IMR-90 (cell line): ENCODE data around the gene BDH1. TPM values are rescaled to one million over a fixed set of nuclear protein-coding genes. Genes with fewer than 3 reads are reported as not detected.

ENCODE experiments used
- ATAC-seq: fragments of 200-7000 bp; cut with Tn5 transposase; 2 replicates; pipeline ENCODE4 v1.9.1; 2020; ENCODE audit warnings: low read depth, mild to moderate bottlenecking, moderate library complexity
- BruUV-seq: library from RNA; stranded (reverse); fragments of 400-500 nt; replicated peaks from 2 replicates; lab custom pipeline; 2021; lab: Mats Ljungman, UMichigan
- CTCF ChIA-PET: fragments of 300-600 bp; formaldehyde crosslinking; extraction: SDS; loops from one replicate; lab custom pipeline; 2021; ENCODE audit warnings: antibody characterized with exemption; lab: Yijun Ruan, JAX
- POLR2A ChIA-PET: fragments of 300-600 bp; sonication (Branson Sonifier 250); formaldehyde crosslinking; loops from one replicate; lab custom pipeline; 2022; ENCODE audit warnings: antibody characterized with exemption; ENCODE audit not compliant: unreplicated experiment; lab: Charles Lee
- DNase-seq: peaks from one replicate; pipeline ENCODE4 v3.0.0; 2013
- H2AFZ ChIP-seq: replicated peaks from 2 replicates; pipeline ENCODE3; 2013; ENCODE audit warnings: low read length, mild to moderate bottlenecking; ENCODE audit not compliant: poor library complexity
- H2AK5ac ChIP-seq: 2 replicates; pipeline ENCODE4 v1.6.1; 2013; ENCODE audit warnings: low read depth, low read length, inconsistent platforms
- H2AK9ac ChIP-seq: replicated peaks from 2 replicates; pipeline ENCODE3; 2013; ENCODE audit warnings: mild to moderate bottlenecking, low read depth, low read length, moderate library complexity; ENCODE audit not compliant: poor library complexity
- H2BK120ac ChIP-seq: 2 replicates; pipeline ENCODE4 v1.6.1; 2013; ENCODE audit warnings: low read depth, low read length, inconsistent platforms
- H2BK15ac ChIP-seq: 3 replicates; pipeline ENCODE4 v1.6.1; 2013; ENCODE audit warnings: low read depth, low read length, inconsistent platforms
- H2BK20ac ChIP-seq: 2 replicates; pipeline ENCODE4 v1.6.1; 2013; ENCODE audit warnings: low read depth, mild to moderate bottlenecking, inconsistent platforms, low read length, moderate library complexity
- H2BK5ac ChIP-seq: 2 replicates; pipeline ENCODE4 v1.6.1; 2013; ENCODE audit warnings: mild to moderate bottlenecking, low read depth, low read length, inconsistent platforms; ENCODE audit not compliant: poor library complexity, severe bottlenecking
- H3K14ac ChIP-seq: replicated peaks from 2 replicates; pipeline ENCODE4 v1.6.1; 2013; ENCODE audit warnings: low read depth, low read length, inconsistent platforms
- H3K18ac ChIP-seq: 2 replicates; pipeline ENCODE4 v1.6.1; 2013; ENCODE audit warnings: low read depth, low read length, control low read depth
- H3K23ac ChIP-seq: 2 replicates; pipeline ENCODE4 v1.6.1; 2013; ENCODE audit warnings: low read depth, low read length, inconsistent platforms
- H3K27ac ChIP-seq: 2 replicates; pipeline ENCODE4 v1.5.1; 2013; ENCODE audit warnings: mild to moderate bottlenecking, control low read depth, low read length; ENCODE audit not compliant: insufficient read depth
- H3K27me3 ChIP-seq: 2 replicates; pipeline ENCODE4 v1.6.1; 2013; ENCODE audit warnings: low read length; ENCODE audit not compliant: control insufficient read depth, insufficient read depth
- H3K36me3 ChIP-seq: 2 replicates; pipeline ENCODE4 v1.6.1; 2013; ENCODE audit warnings: low read length, mixed read lengths; ENCODE audit not compliant: control insufficient read depth, insufficient read depth
- H3K4ac ChIP-seq: 2 replicates; pipeline ENCODE4 v1.6.1; 2013; ENCODE audit warnings: low read depth, low read length, inconsistent platforms
- H3K4me1 ChIP-seq: 2 replicates; pipeline ENCODE4 v1.6.1; 2013; ENCODE audit warnings: low read length, mixed read lengths; ENCODE audit not compliant: control insufficient read depth, insufficient read depth
- H3K4me2 ChIP-seq: 2 replicates; pipeline ENCODE4 v1.6.1; 2013; ENCODE audit warnings: low read depth, mild to moderate bottlenecking, control low read depth, low read length, moderate library complexity
- H3K4me3 ChIP-seq: 2 replicates; pipeline ENCODE4 v1.5.1; 2013; ENCODE audit warnings: low read depth, mild to moderate bottlenecking, control low read depth, low read length, moderate library complexity; ENCODE audit not compliant: insufficient read depth
- H3K56ac ChIP-seq: 2 replicates; pipeline ENCODE4 v1.6.1; 2013; ENCODE audit warnings: low read length, inconsistent platforms; ENCODE audit not compliant: insufficient read depth; ENCODE audit errors: extremely low read depth
- H3K79me1 ChIP-seq, 2 experiments: 2 replicates each; pipeline ENCODE4 v1.6.1; 2013; ENCODE audit warnings: low read length in 2 of 2, inconsistent platforms in 1 of 2, low read depth in 1 of 2
- H3K9ac ChIP-seq: 2 replicates; pipeline ENCODE4 v1.6.1; 2013; ENCODE audit warnings: low read depth, low read length, control low read depth
- H3K9me1 ChIP-seq: 2 replicates; pipeline ENCODE4 v1.6.1; 2013; ENCODE audit warnings: low read length, inconsistent platforms; ENCODE audit not compliant: insufficient read depth
- H3K9me3 ChIP-seq: 2 replicates; pipeline ENCODE4 v1.6.1; 2013; ENCODE audit warnings: low read length; ENCODE audit not compliant: control insufficient read depth, insufficient read depth
- H4K20me1 ChIP-seq: 2 replicates; pipeline ENCODE4 v1.6.1; 2013; ENCODE audit warnings: low read length, inconsistent platforms; ENCODE audit not compliant: insufficient read depth
- H4K5ac ChIP-seq: 2 replicates; pipeline ENCODE4 v1.6.1; 2013; ENCODE audit warnings: mild to moderate bottlenecking, low read depth, low read length, control low read depth
- H4K8ac ChIP-seq, 2 experiments: 2 replicates each; pipeline ENCODE4 v1.6.1; 2013; ENCODE audit warnings: low read depth in 2 of 2, low read length in 2 of 2, control low read depth in 1 of 2, inconsistent platforms in 1 of 2
- H4K91ac ChIP-seq: 2 replicates; pipeline ENCODE4 v1.6.1; 2013; ENCODE audit warnings: low read depth, low read length, inconsistent platforms; ENCODE audit not compliant: insufficient read depth
- BHLHE40 ChIP-seq: fragments of 150-350 bp; IDR thresholded peaks from 2 replicates; pipeline ENCODE4 v1.6.1; 2016; ENCODE audit warnings: mild to moderate bottlenecking, low read depth, low read length
- CHD1 ChIP-seq: IDR thresholded peaks from 2 replicates; pipeline ENCODE4 v1.6.1; 2012; ENCODE audit warnings: low read depth, low read length, improper control_type of control experiment
- CTCF ChIP-seq: conservative IDR thresholded peaks from 2 replicates; pipeline ENCODE4 v1.5.1; 2012; ENCODE audit warnings: mild to moderate bottlenecking, low read depth, low read length, improper control_type of control experiment
- FOS ChIP-seq: fragments of 150-350 bp; IDR thresholded peaks from 2 replicates; pipeline ENCODE4 v1.6.1; 2016; ENCODE audit warnings: low read depth, low read length
- MAZ ChIP-seq: IDR thresholded peaks from 2 replicates; pipeline ENCODE4 v1.6.1; 2012; ENCODE audit warnings: low read depth, mild to moderate bottlenecking, low read length, improper control_type of control experiment, moderate library complexity, borderline replicate concordance
- MXI1 ChIP-seq: IDR thresholded peaks from 2 replicates; pipeline ENCODE4 v1.6.1; 2012; ENCODE audit warnings: low read depth, mild to moderate bottlenecking, low read length, moderate library complexity, borderline replicate concordance
- NFE2L2 ChIP-seq: fragments of 150-350 bp; IDR thresholded peaks from 2 replicates; pipeline ENCODE4 v1.6.1; 2016; ENCODE audit warnings: low read depth, mild to moderate bottlenecking, low read length
- POLR2A ChIP-seq: IDR thresholded peaks from 2 replicates; pipeline ENCODE4 v1.6.1; 2012; ENCODE audit warnings: mild to moderate bottlenecking, low read depth, low read length
- RAD21 ChIP-seq: IDR thresholded peaks from 2 replicates; pipeline ENCODE4 v1.6.1; 2012; ENCODE audit warnings: low read length, improper control_type of control experiment
- RCOR1 ChIP-seq: IDR thresholded peaks from 2 replicates; pipeline ENCODE4 v1.6.1; 2012; ENCODE audit warnings: mild to moderate bottlenecking, low read length, improper control_type of control experiment; ENCODE audit not compliant: insufficient replicate concordance
- RFX5 ChIP-seq: IDR thresholded peaks from 2 replicates; pipeline ENCODE4 v1.8.0; 2012; ENCODE audit warnings: low read depth, mild to moderate bottlenecking, low read length, moderate library complexity
- WGBS, 2 experiments: methylation state at CpG; one replicate each; pipeline versions ENCODE4 v1.1.5 to v1.1.7; 2013; ENCODE audit warnings: missing lambda C conversion rate in 2 of 2; ENCODE audit not compliant: insufficient read length in 1 of 2; ENCODE audit errors: extremely low coverage in 2 of 2; 5-methylcytosine and 5-hydroxymethylcytosine counted together
- dilution Hi-C: fragments of 300-500 bp; cut with HindIII; formaldehyde crosslinking; loops from one replicate; pipeline ENCODE4 v1.14.3; 2018; ENCODE audit warnings: low sequenced_read_pairs; ENCODE audit not compliant: unreplicated experiment
- in situ Hi-C: fragments of 300-500 bp; cut with MboI; formaldehyde crosslinking; loops from 3 replicates; pipeline ENCODE4 v1.14.3; 2019; ENCODE audit warnings: low sequenced_read_pairs, inconsistent platforms, mixed read lengths
- intact Hi-C: fragments of 100-400 bp; cut with micrococcal nuclease; formaldehyde crosslinking; loops from 2 replicates; pipeline ENCODE4 v1.10.0; 2022
- polyA plus RNA-seq, 3 experiments: library from polyadenylated mRNA; depleted of rRNA; stranded (reverse); fragments of >200 nt; gene quantifications; 2 replicates each; pipeline ENCODE4 v1.2.3, GENCODE V29; 2012; ENCODE audit warnings: low replicate concordance in 1 of 3
- total RNA-seq: library from RNA; depleted of rRNA; stranded (reverse); fragments of >200 nt; gene quantifications from 2 replicates; pipeline ENCODE4 v1.2.3, GENCODE V29; 2012
- TF ChIP-seq, protein P1 (sequence below): fragments of 150-350 bp; IDR thresholded peaks from 2 replicates; pipeline ENCODE4 v1.6.1; 2016; ENCODE audit warnings: low read depth, mild to moderate bottlenecking, low read length, moderate library complexity, borderline replicate concordance
- TF ChIP-seq, protein P2 (sequence below): fragments of 150-350 bp; IDR thresholded peaks from 2 replicates; pipeline ENCODE4 v1.6.1; 2017; ENCODE audit warnings: mild to moderate bottlenecking, antibody characterized with exemption, low read length, low read depth

The BDH1 gene
- total and polyA plus RNA-seq, 2 of the 4 experiments (the other 2 are of a cell fraction): 2.7 to 4.4 TPM

DNA sequence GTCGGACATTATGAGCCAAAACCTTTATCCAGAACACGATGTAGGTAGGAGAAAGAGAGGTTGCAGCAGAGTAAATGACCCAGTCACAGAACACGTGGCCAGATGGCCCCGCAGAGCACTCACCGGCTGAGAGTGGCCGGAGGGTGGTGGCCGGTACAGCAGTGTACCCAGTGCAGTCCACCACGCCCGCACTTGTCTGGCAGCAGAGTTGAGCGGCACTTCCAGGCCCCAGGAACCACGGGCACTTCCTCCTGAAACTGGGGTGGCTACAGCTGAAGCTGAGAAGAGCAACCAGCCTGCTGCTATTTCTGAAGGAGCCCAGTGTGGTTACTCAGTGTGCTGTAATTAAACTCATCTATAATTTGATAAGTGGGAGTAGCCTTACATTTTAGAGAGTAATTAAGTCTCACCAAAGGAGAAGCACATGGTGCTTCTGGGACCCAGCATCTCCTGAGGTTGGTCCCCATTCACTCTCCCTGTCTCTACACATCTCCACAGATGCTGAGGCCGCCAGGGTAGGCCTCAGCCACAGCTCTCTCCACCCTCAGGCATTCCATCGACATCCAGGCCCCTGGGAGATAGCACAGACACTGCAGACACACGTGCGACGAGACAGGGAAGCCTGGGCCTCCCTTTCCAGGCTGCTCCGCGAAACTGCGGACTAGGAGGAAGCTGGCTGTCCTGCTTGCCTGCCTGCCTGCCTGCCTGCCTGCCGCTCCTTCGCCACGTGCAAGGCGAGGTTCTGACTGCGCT is 49.8 kb downstream of the BDH1 start (continued):
- no peak for TF ChIP-seq RCOR1

DNA sequence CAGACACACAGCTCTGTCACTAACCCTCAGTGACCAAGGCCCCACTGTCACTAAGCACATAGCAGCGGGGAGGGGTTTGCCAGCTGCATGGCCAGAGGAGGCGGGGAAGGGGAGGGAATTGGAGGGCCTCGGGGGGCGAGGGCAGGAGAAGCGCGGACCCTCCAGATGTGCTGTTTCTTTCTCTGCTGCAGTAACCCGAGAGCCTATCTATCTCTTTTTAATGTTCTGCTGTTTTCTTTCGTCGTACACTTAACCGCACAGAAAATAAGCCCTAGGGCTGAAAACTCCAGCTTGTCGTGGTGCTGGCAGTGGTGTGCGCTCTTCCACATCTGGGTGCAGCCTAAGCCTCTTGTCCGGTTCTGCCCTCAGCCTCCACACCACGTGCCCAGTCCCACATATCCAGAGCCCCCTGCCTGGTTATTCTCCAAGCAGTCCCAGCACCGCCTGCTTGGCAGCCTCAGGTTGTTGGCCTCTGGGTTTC is 51.1 kb downstream of the BDH1 start:
- Histone ChIP-seq H3K9me1 (no peaks in the 10 kb centered on the region), H3K9me3 (no peaks in the 10 kb centered on the region), H3K4me2 (no peak overlapping the region), H3K18ac (no peak overlapping the region), H3K4me1 (no peaks in the 10 kb centered on the region), H2BK15ac (no peak overlapping the region), H3K56ac (no peak overlapping the region), H3K79me1 (0 out of 4 replicates have a peak, but pooled peaks cover 0 to 2% of the 10 kb centered on the region in 2 experiments), H3K4me3 (no peak overlapping the region), H4K91ac (no peak overlapping the region), H4K20me1 (no peaks in the 10 kb centered on the region), H2AFZ (no peak overlapping the region), H2BK120ac (no peak overlapping the region), H2AK9ac (no peak overlapping the region), H2BK5ac (no peak overlapping the region), H2AK5ac (no peak overlapping the region), H3K36me3 (no peaks in the 10 kb centered on the region), H4K5ac (no peak overlapping the region), H4K8ac (no peak overlapping the region), H3K27ac (no peak overlapping the region), H3K9ac (no peak overlapping the region), H3K4ac (no peak overlapping the region), H3K14ac (no peak overlapping the region), H3K27me3 (peaks cover 10% of the 10 kb centered on the region; the same call in 1 of the 2 replicates), H2BK20ac (no peak overlapping the region), H3K23ac (no peak overlapping the region)
- no TSS peak for BruUV-seq
- in situ Hi-C loops: no loop called here
- ChIA-PET CTCF (no interaction called here), POLR2A (no interaction called here)
- ATAC-seq: no peak
- no peak for DNase-seq
- dilution Hi-C loops: no loop called here
- intact Hi-C loops: no loop called here
- 43% methylated on average over 7 of the region's 15 CpGs; no CpG with 5 or more reads in 1 of the 2 experiments for WGBS, 2 experiments
- no peak for TF ChIP-seq MAZ
- no peak for TF ChIP-seq BHLHE40
- no peak for TF ChIP-seq CTCF
- TF ChIP-seq, protein P1, sequence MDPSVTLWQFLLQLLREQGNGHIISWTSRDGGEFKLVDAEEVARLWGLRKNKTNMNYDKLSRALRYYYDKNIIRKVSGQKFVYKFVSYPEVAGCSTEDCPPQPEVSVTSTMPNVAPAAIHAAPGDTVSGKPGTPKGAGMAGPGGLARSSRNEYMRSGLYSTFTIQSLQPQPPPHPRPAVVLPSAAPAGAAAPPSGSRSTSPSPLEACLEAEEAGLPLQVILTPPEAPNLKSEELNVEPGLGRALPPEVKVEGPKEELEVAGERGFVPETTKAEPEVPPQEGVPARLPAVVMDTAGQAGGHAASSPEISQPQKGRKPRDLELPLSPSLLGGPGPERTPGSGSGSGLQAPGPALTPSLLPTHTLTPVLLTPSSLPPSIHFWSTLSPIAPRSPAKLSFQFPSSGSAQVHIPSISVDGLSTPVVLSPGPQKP: no peak
- TF ChIP-seq POLR2A: no peak
- TF ChIP-seq FOS: no peak
- TF ChIP-seq, protein P2, sequence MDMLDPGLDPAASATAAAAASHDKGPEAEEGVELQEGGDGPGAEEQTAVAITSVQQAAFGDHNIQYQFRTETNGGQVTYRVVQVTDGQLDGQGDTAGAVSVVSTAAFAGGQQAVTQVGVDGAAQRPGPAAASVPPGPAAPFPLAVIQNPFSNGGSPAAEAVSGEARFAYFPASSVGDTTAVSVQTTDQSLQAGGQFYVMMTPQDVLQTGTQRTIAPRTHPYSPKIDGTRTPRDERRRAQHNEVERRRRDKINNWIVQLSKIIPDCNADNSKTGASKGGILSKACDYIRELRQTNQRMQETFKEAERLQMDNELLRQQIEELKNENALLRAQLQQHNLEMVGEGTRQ: no peak
- TF ChIP-seq NFE2L2: no peak
- no peak for TF ChIP-seq RFX5
- no peak for TF ChIP-seq CHD1
- no peak for TF ChIP-seq MXI1
- TF ChIP-seq RAD21: no peak
